Prostate gland (tissue), 1 donor: ENCODE results near the gene TPRN.

Experiments
- POLR2A ChIP-seq: fragments of 450-650 bp; IDR thresholded peaks from one replicate; pipeline ENCODE4 v1.6.1; 2016; ENCODE audit warnings: antibody characterized with exemption, mild to moderate bottlenecking
- POLR2AphosphoS5 ChIP-seq: sonication (generic); formaldehyde crosslinking; IDR thresholded peaks from one replicate; pipeline ENCODE4 v1.6.1; 2017; ENCODE audit warnings: antibody characterized with exemption

GRCh38 chr9:137211532-137211931, 11.0 kb upstream of the TPRN start:
- TF ChIP-seq POLR2A (no peak), POLR2AphosphoS5 (no peak)
